ENCODE data around the gene IFI35.

- TF ChIP-seq ARNTL (CRISPR knock-in tag; IDR thresholded peaks at IDR 0.05; ENCODE audit: borderline replicate concordance, low read depth), result no peak
- no peak for TF ChIP-seq POU6F1 (CRISPR knock-in tag; IDR thresholded peaks at IDR 0.05; ENCODE audit: borderline replicate concordance, low read depth)
- TF ChIP-seq CREB5 (CRISPR knock-in tag; IDR thresholded peaks at IDR 0.05; ENCODE audit: low read depth), result no peak
- no peak for TF ChIP-seq ESRRG (CRISPR knock-in tag; IDR thresholded peaks at IDR 0.05)
- TF ChIP-seq PATZ1 (CRISPR knock-in tag; IDR thresholded peaks at IDR 0.05; ENCODE audit: borderline replicate concordance), result no peak
- no peak for TF ChIP-seq ZNF565 (CRISPR knock-in tag; conservative IDR thresholded peaks at IDR 0.05; ENCODE audit: low read depth)
- no peak for TF ChIP-seq CSDC2 (CRISPR knock-in tag; IDR thresholded peaks at IDR 0.05)
- no peak for TF ChIP-seq RARB (CRISPR knock-in tag; IDR thresholded peaks at IDR 0.05)
- TF ChIP-seq GLIS3 (CRISPR knock-in tag; IDR thresholded peaks at IDR 0.05), result no peak
- no peak for TF ChIP-seq OSR1 (CRISPR knock-in tag; IDR thresholded peaks at IDR 0.05)
- no peak for TF ChIP-seq CSRNP3 (CRISPR knock-in tag; IDR thresholded peaks at IDR 0.05)
- no peak for TF ChIP-seq ZNF8 (CRISPR knock-in tag; IDR thresholded peaks at IDR 0.05)
Observed at GRCh38 chr17:42989141-42989540, 17.4 kb upstream of the IFI35 start.

All from SK-N-SH treated with all-trans-retinoic acid at 6 μM for 48 hours (cell line).